HepG2 (cell line): ENCODE measurements around the gene SSU72. TPM values are rescaled to one million over a fixed set of nuclear protein-coding genes. Genes with fewer than 3 reads are reported as not detected.

Source experiments
- FOXP4 ChIP-seq: sonication (generic); formaldehyde crosslinking; IDR thresholded peaks from 2 replicates; pipeline ENCODE4 v1.4.0; 2020; ENCODE audit warnings: missing genetic modification reagents
- GABPB1 ChIP-seq: IDR thresholded peaks from 2 replicates; pipeline ENCODE4 v1.6.1; 2016; ENCODE audit warnings: mild to moderate bottlenecking, missing genetic modification reagents, moderate library complexity, missing compliant biosample characterization
- KAT2B ChIP-seq: fragments of 150-350 bp; IDR thresholded peaks from 2 replicates; pipeline ENCODE4 v1.6.1; 2014; ENCODE audit warnings: low read depth, low read length, borderline replicate concordance
- KDM5B ChIP-seq: sonication (generic); formaldehyde crosslinking; IDR thresholded peaks from 2 replicates; pipeline ENCODE4 v1.4.0; 2020; ENCODE audit warnings: missing genetic modification reagents, mild to moderate bottlenecking, borderline replicate concordance
- MIER3 ChIP-seq: IDR thresholded peaks from 2 replicates; pipeline ENCODE4 v1.6.1; 2016; ENCODE audit warnings: missing compliant biosample characterization, borderline replicate concordance
- RXRA ChIP-seq: sonication (generic); formaldehyde crosslinking; IDR thresholded peaks from 2 replicates; pipeline ENCODE4 v1.5.1; 2020; ENCODE audit warnings: missing genetic modification reagents
- SP2 ChIP-seq: sonication (generic); formaldehyde crosslinking; IDR thresholded peaks from 2 replicates; pipeline ENCODE4 v1.5.1; 2020; ENCODE audit warnings: mild to moderate bottlenecking, missing genetic modification reagents
- STAT6 ChIP-seq: sonication (generic); formaldehyde crosslinking; IDR thresholded peaks from 2 replicates; pipeline ENCODE4 v1.4.0; 2020; ENCODE audit warnings: missing genetic modification reagents, mild to moderate bottlenecking, borderline replicate concordance
- TBL1XR1 ChIP-seq: fragments of 150-350 bp; IDR thresholded peaks from 2 replicates; pipeline ENCODE4 v1.6.1; 2014; ENCODE audit warnings: borderline replicate concordance, low read length; ENCODE audit not compliant: partially characterized antibody
- TGIF2 ChIP-seq: IDR thresholded peaks from 2 replicates; pipeline ENCODE4 v1.6.1; 2016; ENCODE audit warnings: control low read depth, missing compliant biosample characterization
- ZMYM3 ChIP-seq: sonication (generic); formaldehyde crosslinking; IDR thresholded peaks from 2 replicates; pipeline ENCODE4 v1.5.1; 2020; ENCODE audit warnings: mild to moderate bottlenecking, missing genetic modification reagents
- ZNF547 ChIP-seq: sonication (generic); formaldehyde crosslinking; IDR thresholded peaks from 2 replicates; pipeline ENCODE4 v1.5.1; 2020; ENCODE audit warnings: mild to moderate bottlenecking, missing genetic modification reagents
- ZNF572 ChIP-seq: sonication (generic); formaldehyde crosslinking; IDR thresholded peaks from 2 replicates; pipeline ENCODE4 v1.5.1; 2020; ENCODE audit warnings: mild to moderate bottlenecking, missing genetic modification reagents
- ZNF598 ChIP-seq: sonication (generic); formaldehyde crosslinking; IDR thresholded peaks from 2 replicates; pipeline ENCODE4 v1.5.1; 2020; ENCODE audit warnings: mild to moderate bottlenecking, missing genetic modification reagents, borderline replicate concordance
- ZNF670 ChIP-seq: sonication (generic); formaldehyde crosslinking; IDR thresholded peaks from 2 replicates; pipeline ENCODE4 v1.8.0; 2022; ENCODE audit warnings: mild to moderate bottlenecking, missing genetic modification reagents, borderline replicate concordance
- ZNF788 ChIP-seq: sonication (generic); formaldehyde crosslinking; IDR thresholded peaks from 2 replicates; pipeline ENCODE4 v1.5.0; 2020; ENCODE audit warnings: mild to moderate bottlenecking, missing genetic modification reagents, borderline replicate concordance
- polyA plus RNA-seq, 8 experiments: library from polyadenylated mRNA; depleted of rRNA in 3 of 8; stranded (reverse) in 7 of 8; unstranded in 1 of 8; fragments of >200 nt; fragmentation: Illumina TruSeq in 4 of 8; extraction: Trizol in 4 of 8; gene quantifications; 2 replicates each; pipeline versions ENCODE4 v1.2.1 to v1.2.3, GENCODE V29; 2011 to 2016; ENCODE audit warnings: low read depth in 4 of 8, missing spikeins in 1 of 8, mixed read lengths in 1 of 8; ENCODE audit not compliant: insufficient read depth in 1 of 8
- total RNA-seq, 5 experiments: library from RNA; depleted of rRNA; stranded (reverse); fragments of >200 nt; fragmentation: Illumina TruSeq; extraction: Trizol; gene quantifications; 2 replicates each; pipeline ENCODE4 v1.2.3, GENCODE V29; 2016; ENCODE audit warnings: low read depth in 1 of 5
- TF ChIP-seq, protein P1 (sequence below): sonication (generic); formaldehyde crosslinking; IDR thresholded peaks from 2 replicates; pipeline ENCODE4 v1.8.1; 2023; ENCODE audit warnings: missing genetic modification reagents, inconsistent platforms, borderline replicate concordance
- TF ChIP-seq, protein P2 (sequence below): sonication (generic); formaldehyde crosslinking; IDR thresholded peaks from 2 replicates; pipeline ENCODE4 v1.5.1; 2020; ENCODE audit warnings: mild to moderate bottlenecking, missing genetic modification reagents, moderate library complexity

SSU72 gene
- total and polyA plus RNA-seq, 2 of the 13 experiments (the other 11 are each of a cell fraction or from before 2014, with no cell fraction given) = 42.8 to 67.1 TPM

GRCh38 chr1:1573843-1574720, 581 bp downstream of the SSU72 start (continued):
- TF ChIP-seq FOXP4 (CRISPR knock-in tag) (no peak), KAT2B (no peak), MIER3 (CRISPR knock-in tag) (no peak), KDM5B (CRISPR knock-in tag) (peak; percentile 63), ZNF670 (0 out of 2 replicates have a peak, but pooled peaks have one; percentile 6), TBL1XR1 (no peak), SP2 (CRISPR knock-in tag) (no peak), STAT6 (peak; percentile 12; the same call in 1 of the 2 replicates), ZNF788 (CRISPR knock-in tag) (peak; percentile 41; the same call in 1 of the 2 replicates), GABPB1 (CRISPR knock-in tag) (peak; percentile 90; the same call in 1 of the 2 replicates), RXRA (CRISPR knock-in tag) (0 out of 2 replicates have a peak, but pooled peaks have one; percentile 43), TGIF2 (CRISPR knock-in tag) (no peak), ZNF598 (CRISPR knock-in tag) (no peak), ZNF547 (CRISPR knock-in tag) (peak; percentile 10; the same call in 1 of the 2 replicates), ZMYM3 (CRISPR knock-in tag) (no peak), ZNF572 (no peak)
- TF ChIP-seq, protein P1, sequence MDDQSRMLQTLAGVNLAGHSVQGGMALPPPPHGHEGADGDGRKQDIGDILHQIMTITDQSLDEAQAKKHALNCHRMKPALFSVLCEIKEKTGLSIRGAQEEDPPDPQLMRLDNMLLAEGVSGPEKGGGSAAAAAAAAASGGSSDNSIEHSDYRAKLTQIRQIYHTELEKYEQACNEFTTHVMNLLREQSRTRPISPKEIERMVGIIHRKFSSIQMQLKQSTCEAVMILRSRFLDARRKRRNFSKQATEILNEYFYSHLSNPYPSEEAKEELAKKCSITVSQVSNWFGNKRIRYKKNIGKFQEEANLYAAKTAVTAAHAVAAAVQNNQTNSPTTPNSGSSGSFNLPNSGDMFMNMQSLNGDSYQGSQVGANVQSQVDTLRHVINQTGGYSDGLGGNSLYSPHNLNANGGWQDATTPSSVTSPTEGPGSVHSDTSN (CRISPR knock-in tag) = peak; percentile 16; the same call in 1 of the 2 replicates
- TF ChIP-seq, protein P2, sequence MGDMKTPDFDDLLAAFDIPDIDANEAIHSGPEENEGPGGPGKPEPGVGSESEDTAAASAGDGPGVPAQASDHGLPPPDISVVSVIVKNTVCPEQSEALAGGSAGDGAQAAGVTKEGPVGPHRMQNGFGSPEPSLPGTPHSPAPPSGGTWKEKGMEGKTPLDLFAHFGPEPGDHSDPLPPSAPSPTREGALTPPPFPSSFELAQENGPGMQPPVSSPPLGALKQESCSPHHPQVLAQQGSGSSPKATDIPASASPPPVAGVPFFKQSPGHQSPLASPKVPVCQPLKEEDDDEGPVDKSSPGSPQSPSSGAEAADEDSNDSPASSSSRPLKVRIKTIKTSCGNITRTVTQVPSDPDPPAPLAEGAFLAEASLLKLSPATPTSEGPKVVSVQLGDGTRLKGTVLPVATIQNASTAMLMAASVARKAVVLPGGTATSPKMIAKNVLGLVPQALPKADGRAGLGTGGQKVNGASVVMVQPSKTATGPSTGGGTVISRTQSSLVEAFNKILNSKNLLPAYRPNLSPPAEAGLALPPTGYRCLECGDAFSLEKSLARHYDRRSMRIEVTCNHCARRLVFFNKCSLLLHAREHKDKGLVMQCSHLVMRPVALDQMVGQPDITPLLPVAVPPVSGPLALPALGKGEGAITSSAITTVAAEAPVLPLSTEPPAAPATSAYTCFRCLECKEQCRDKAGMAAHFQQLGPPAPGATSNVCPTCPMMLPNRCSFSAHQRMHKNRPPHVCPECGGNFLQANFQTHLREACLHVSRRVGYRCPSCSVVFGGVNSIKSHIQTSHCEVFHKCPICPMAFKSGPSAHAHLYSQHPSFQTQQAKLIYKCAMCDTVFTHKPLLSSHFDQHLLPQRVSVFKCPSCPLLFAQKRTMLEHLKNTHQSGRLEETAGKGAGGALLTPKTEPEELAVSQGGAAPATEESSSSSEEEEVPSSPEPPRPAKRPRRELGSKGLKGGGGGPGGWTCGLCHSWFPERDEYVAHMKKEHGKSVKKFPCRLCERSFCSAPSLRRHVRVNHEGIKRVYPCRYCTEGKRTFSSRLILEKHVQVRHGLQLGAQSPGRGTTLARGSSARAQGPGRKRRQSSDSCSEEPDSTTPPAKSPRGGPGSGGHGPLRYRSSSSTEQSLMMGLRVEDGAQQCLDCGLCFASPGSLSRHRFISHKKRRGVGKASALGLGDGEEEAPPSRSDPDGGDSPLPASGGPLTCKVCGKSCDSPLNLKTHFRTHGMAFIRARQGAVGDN (CRISPR knock-in tag) = peak; percentile 56
